Measurements from ENCODE around the gene RHD.
"Not testable (repeated sequence)": the region's sequence is repeated elsewhere in the genome, so short reads cannot be mapped to it uniquely, and the experiment has no call there.

The RHD gene

GRCh38 chr1:25369241-25369640 is 96.9 kb downstream of the RHD start:
- Histone ChIP-seq H3K4me2 (no peak overlapping the region), H3K9ac (no peak overlapping the region), H3K27ac (no peak overlapping the region), H3K36me3 (no peaks in the 10 kb centered on the region), H3K27me3 (no peaks in the 10 kb centered on the region), H3K9me3 (no peaks in the 10 kb centered on the region), H4K20me1 (no peaks in the 10 kb centered on the region), H3K4me1 (no peaks in the 10 kb centered on the region), H3K4me3 (no peak overlapping the region)
- TF ChIP-seq Cebpa-rat (IDR thresholded peaks at IDR 0.05) = no peak

GRCh38 chr1:25369691-25370271 is 97.5 kb downstream of the RHD start:
- H3K36me3 ChIP-seq, H3K27ac ChIP-seq, H3K4me3 ChIP-seq: not testable (repeated sequence)

GRCh38 chr1:25371757-25372156 is 99.4 kb downstream of the RHD start:
- not testable (repeated sequence) for H3K27ac ChIP-seq, H3K4me1 ChIP-seq, H3K9me3 ChIP-seq, H3K9ac ChIP-seq, H3K27me3 ChIP-seq, H4K20me1 ChIP-seq, H3K36me3 ChIP-seq, H3K4me3 ChIP-seq, H3K4me2 ChIP-seq

More at GRCh38 chr1:25369691-25370271, 97.5 kb downstream of the RHD start:
- not testable (repeated sequence) for H3K9me3 ChIP-seq, H3K27me3 ChIP-seq, H3K4me1 ChIP-seq, H4K20me1 ChIP-seq, H3K9ac ChIP-seq, H3K4me2 ChIP-seq

GRCh38 chr1:25378367-25378766 is 106.1 kb downstream of the RHD start:
- H3K27me3 ChIP-seq, H3K27ac ChIP-seq, H3K9me3 ChIP-seq, H3K4me2 ChIP-seq, H3K4me3 ChIP-seq, H4K20me1 ChIP-seq, H3K4me1 ChIP-seq, H3K9ac ChIP-seq, H3K36me3 ChIP-seq: not testable (repeated sequence)
